Lower leg skin (tissue), 3 donors: ENCODE measurements around the gene ZNF580.

Experiments used
- CTCF ChIP-seq, 3 donors: fragments of 450-650 bp; IDR thresholded peaks; one replicate each; pipeline ENCODE4 v1.5.1; 2016; ENCODE audit warnings: antibody characterized with exemption in 3 of 3, mild to moderate bottlenecking in 3 of 3, moderate library complexity in 2 of 3
- POLR2A ChIP-seq, 2 donors: fragments of 450-650 bp; IDR thresholded peaks; one replicate each; pipeline ENCODE4 v1.6.1; 2016 to 2017; ENCODE audit warnings: antibody characterized with exemption in 2 of 2, mild to moderate bottlenecking in 1 of 2, moderate library complexity in 1 of 2

GRCh38 chr19:55644842-55645511 is 4.2 kb downstream of the ZNF580 start:
- TF ChIP-seq POLR2A (IDR thresholded peaks at IDR 0.05), result no peak
- no peak for TF ChIP-seq CTCF (IDR thresholded peaks at IDR 0.05)
